Measurements from ENCODE around the gene KMO. TPM values are rescaled to one million over a fixed set of nuclear protein-coding genes. Genes with fewer than 3 reads are reported as not detected.

Gene KMO
- 23.0 TPM for total RNA-seq
- long read RNA-seq, full-length matches to known transcripts = 26 of 41 reads
- long read RNA-seq, partial matches to known transcripts = 2 of 41 reads
- long read RNA-seq, other reads (novel, unspliced or antisense) = 13 of 41 reads

GRCh38 chr1:241532162-241532531 is at the start of gene KMO:
Gene KMO, plus strand, starts transcription at chr1:241532378. Its CDS starts 67 bp downstream, at chr1:241532445.
- DNase-seq (no peak), ATAC-seq (peak; percentile 60 to 76)
- no peak for TF ChIP-seq CTCF (IDR thresholded peaks at IDR 0.05)
- Histone ChIP-seq H3K27ac (peak within 1 kb of the TSS; percentile 64), H3K36me3 (no peaks in the 10 kb centered on the region), H3K4me3 (peak within 1 kb of the TSS; percentile 54), H3K9me3 (no peaks in the 10 kb centered on the region), H3K27me3 (ENCODE audit: low read depth) (no peaks in the 10 kb centered on the region), H3K4me1 (peaks cover 3% of the 10 kb centered on the region)
- intact Hi-C loops (cut with DNase I) = no loop called here

GRCh38 chr1:241482761-241483250 is 49.4 kb upstream of the KMO start:
- no peaks in the 10 kb centered on the region for H3K27me3 ChIP-seq (ENCODE audit: low read depth)
- H3K4me1 ChIP-seq = no peaks in the 10 kb centered on the region
- no peak overlapping the region for H3K27ac ChIP-seq
- H3K9me3 ChIP-seq = no peaks in the 10 kb centered on the region
- H3K36me3 ChIP-seq = no peaks in the 10 kb centered on the region
- no peak for ATAC-seq
- DNase-seq = no peak
- TF ChIP-seq CTCF (IDR thresholded peaks at IDR 0.05) = no peak
- intact Hi-C loops (cut with DNase I) = no loop called here
- no peak overlapping the region for H3K4me3 ChIP-seq

GRCh38 chr1:241485145-241485544 is 47.0 kb upstream of the KMO start:
- no peak for TF ChIP-seq CTCF (IDR thresholded peaks at IDR 0.05)
- no peaks in the 10 kb centered on the region for H3K9me3 ChIP-seq
- ATAC-seq = no peak
- H3K27ac ChIP-seq = no peak overlapping the region
- H3K4me1 ChIP-seq = no peaks in the 10 kb centered on the region
- no peaks in the 10 kb centered on the region for H3K27me3 ChIP-seq (ENCODE audit: low read depth)
- no peak for DNase-seq
- no peak overlapping the region for H3K4me3 ChIP-seq
- intact Hi-C loops (cut with DNase I) = no loop called here
- no peaks in the 10 kb centered on the region for H3K36me3 ChIP-seq

- no peaks in the 10 kb centered on the region for H3K9me3 ChIP-seq
Observed at GRCh38 chr1:241485554-241485992, 46.6 kb upstream of the KMO start.

GRCh38 chr1:241488739-241489138 is 43.4 kb upstream of the KMO start:
- no peak overlapping the region for H3K27ac ChIP-seq
- ATAC-seq = no peak
- intact Hi-C loops (cut with DNase I) = no loop called here

More at GRCh38 chr1:241485554-241485992, 46.6 kb upstream of the KMO start:
- intact Hi-C loops (cut with DNase I) = no loop called here
- DNase-seq (no peak), ATAC-seq (no peak)
- H3K36me3 ChIP-seq = no peaks in the 10 kb centered on the region
- no peak overlapping the region for H3K4me3 ChIP-seq
- TF ChIP-seq CTCF (IDR thresholded peaks at IDR 0.05) = no peak
- H3K4me1 ChIP-seq = no peaks in the 10 kb centered on the region
- no peak overlapping the region for H3K27ac ChIP-seq
- no peaks in the 10 kb centered on the region for H3K27me3 ChIP-seq (ENCODE audit: low read depth)

More at GRCh38 chr1:241488739-241489138, 43.4 kb upstream of the KMO start:
- no peaks in the 10 kb centered on the region for H3K4me1 ChIP-seq
- DNase-seq = no peak
- no peaks in the 10 kb centered on the region for H3K27me3 ChIP-seq (ENCODE audit: low read depth)
- no peaks in the 10 kb centered on the region for H3K9me3 ChIP-seq
- no peak for TF ChIP-seq CTCF (IDR thresholded peaks at IDR 0.05)
- no peaks in the 10 kb centered on the region for H3K36me3 ChIP-seq
- no peak overlapping the region for H3K4me3 ChIP-seq

All from lower lobe of right lung (tissue), 2 donors.